Measurements from ENCODE around the gene NOVA1.

Gene NOVA1

DNA sequence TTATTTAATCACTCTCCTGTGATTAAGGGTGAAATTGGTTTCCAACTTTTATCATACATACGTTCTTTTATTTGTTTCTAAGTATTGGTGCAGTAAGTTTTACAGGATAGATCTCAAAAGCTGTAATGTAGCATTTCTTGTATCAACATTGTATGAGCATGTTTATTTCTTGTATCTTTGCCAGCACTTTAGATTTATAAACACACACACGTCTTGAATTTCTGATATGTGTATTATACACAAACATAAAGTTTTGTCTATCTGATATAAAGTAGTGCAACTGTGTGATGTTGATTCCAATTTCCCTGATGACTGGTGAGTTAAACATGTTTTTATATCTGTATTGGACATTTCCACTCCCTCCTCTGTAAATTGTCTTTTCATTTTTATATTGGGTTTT lies 134.7 kb downstream of the NOVA1 start:
- no peak for DNase-seq

DNA sequence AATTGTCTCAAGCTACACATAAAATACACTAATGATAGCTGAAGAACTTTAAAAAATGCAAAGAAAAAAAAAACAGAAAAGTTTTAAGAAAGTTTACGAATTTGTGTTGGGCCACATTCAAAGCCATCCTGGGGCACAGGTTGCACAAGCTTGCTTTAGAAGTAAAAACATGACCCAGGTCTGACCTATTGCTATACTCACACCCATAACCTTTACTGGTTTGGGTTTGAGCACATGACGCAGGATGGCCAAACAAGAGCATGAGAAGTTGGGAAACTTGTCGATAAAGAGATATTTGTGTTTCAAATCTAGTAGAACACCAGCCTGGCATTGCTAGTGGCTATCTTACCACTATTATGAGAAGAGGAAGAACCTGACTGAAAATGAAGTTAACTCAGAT lies 143.7 kb downstream of the NOVA1 start:
- no peak for DNase-seq

DNA sequence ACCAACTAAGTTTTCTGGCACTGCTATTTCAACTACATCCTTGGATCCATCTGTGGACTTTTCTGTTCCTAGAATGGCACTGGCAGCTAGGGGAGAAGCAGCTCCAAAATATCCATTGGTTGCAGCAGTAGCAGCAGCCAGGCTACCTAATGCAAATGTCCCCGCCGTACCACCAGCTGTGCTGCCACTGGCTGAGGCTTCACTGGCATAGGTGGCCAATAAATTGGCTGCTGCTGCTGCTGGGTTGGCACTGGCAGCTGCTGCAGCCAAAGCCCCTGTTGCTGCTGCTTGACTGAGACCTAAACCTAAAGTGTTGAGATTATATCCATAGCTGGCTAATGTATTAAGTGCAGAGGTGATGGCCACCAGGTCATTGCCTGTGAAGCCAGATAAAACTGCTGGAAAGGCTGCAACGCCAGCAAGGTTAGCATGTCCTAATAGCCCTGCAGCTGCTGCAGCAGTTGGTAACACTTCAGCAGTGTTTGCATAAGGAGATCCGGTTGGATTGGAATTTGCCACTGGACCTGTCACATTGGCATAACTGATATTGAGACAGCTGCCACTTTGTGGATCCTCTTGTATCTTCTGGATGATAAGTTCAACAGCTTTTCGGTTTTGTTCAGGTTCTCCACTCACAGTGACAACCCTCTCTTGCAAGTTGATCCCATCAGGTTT lies 149.5 kb downstream of the NOVA1 start:
- no peak for DNase-seq

DNA sequence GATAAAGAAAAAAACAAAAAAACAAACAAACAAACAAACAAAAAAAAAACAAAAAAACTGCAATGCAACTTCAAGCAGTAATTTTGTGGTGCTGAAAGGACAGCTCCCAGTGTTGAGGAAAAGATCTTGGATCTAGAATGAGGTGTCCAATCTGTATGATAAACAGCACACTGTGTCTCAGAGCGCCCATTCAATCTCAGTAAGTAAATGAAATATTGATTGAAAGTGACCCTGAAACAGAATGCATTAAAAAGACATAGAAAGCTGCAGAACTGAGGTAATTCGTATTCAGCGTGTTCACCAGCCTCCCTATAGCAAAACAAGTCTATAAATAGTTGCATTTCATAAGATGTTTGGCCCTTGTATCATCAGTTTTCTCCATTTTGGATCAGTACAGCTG lies 153.0 kb downstream of the NOVA1 start:
- no peak for DNase-seq

DNA sequence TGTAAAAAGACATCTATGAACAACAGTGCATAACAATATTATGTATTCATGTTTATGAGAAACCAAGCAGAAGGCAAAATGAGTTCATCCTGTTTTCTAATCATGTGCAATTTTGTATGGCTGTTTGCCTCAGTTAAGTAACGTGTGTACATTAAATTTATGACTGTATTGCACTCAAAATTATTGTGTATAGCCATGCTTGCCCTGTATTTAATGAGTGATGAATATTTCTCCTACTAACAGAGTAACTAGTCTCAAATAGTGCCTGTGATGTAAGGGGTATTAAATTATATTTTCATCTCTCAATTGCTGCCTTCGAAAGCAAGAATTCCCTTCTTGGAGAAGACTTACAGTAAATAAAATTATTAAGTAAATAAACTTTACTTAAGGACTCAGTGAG lies 154.2 kb downstream of the NOVA1 start:
- no peak for DNase-seq

DNA sequence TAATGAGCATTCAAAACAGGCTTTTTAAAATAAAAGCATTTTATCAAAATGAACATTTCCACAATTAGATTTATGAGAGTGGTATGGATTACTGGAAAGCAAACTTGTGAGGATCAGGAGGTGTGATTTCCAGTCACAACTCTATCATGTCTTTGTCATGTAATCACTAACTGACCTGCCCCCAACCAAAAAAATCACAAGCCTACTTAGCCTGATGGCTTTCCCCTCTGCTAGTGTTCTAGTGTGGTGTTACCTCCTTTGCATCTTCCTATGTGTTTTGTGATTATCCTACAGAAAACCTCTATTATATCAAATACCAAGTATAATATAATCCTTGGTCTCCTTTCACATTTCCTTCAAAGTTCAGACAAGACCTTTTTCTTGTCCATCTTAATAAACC lies 168.6 kb downstream of the NOVA1 start:
- no peak for DNase-seq

DNA sequence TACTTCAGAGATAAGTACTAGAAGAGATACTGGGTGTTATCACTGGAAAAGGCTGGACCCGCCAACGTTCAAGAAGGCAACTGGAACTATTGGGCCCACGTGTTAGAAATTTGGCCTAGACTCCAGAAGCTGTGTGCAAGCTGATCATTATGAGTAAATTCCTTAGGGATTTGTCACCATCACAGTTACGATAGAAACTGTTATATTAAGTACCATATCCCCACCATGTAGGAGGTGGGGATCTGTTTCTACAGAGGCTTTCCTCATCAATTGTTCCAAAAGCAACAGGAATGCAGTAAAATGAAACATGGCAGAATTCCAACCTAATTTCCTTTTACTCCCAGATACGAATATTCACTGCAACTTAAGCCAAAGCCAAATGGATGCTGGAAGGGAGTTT lies 170.7 kb downstream of the NOVA1 start:
- no peak for DNase-seq

DNA sequence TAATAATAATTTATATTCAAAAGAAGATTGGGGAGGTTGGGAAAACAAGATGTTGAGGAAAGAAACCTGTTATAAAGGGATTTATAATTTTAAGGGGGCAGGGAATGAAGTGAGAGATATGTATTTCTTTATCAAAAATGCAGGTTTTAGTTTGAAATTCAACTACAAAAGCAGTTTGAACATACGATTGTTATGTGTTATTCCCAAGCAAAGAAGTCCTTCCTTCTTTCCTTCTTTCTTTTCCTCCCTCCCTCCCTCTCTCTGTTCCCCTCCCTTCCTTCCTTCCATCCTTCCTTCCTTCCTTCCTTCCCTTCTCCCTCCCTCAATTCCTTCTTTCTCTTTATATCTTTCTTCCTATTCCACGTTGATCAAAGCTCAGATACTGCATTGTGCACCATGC lies 173.3 kb downstream of the NOVA1 start:
- DNase-seq, result no peak

DNA sequence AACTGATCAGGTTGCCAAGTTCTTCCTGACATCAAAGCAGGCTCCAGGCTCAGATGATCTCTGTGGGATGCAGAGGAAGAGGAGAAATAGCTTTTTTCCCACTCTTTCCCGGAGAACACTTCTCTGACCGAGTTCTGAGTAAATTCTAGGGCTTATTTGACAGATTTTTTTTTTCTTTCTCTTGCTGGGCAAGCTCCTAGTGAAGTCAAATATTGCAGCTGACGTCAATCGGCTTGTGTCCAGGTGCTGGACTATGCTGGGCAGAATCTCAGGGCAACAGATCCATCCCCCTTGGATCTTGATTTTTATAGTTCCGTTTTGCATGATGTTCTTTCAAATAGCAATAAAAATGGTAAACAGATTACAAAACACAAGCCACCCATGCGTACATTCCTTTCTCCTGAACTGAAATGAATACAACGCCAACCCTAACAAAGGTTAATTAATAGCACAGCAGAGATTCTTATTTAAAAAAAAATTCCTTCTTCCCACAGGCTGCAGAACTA lies 182.2 kb downstream of the NOVA1 start:
- DNase-seq, result peak in 4 of 58 donors; percentile 6 to 50 (median 18)

DNA sequence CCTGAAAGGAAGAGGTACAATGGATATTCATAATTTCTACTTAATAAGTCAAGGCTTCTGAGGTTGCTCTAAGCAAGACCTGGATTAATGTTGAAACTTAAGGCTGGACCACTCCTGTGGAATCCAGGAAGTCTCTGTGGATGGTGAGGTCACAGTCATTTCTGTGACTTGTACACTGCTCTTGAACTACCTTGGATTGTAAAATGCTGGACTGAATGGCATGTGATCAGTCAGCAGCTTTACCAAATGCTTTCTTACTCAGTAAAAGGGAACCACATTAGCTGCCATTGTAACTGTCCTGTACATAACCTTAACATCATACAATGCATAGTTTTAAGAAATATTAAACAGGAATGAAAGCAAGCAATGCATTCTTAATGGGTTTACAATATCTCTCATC lies 182.9 kb downstream of the NOVA1 start:
- DNase-seq, result no peak

DNA sequence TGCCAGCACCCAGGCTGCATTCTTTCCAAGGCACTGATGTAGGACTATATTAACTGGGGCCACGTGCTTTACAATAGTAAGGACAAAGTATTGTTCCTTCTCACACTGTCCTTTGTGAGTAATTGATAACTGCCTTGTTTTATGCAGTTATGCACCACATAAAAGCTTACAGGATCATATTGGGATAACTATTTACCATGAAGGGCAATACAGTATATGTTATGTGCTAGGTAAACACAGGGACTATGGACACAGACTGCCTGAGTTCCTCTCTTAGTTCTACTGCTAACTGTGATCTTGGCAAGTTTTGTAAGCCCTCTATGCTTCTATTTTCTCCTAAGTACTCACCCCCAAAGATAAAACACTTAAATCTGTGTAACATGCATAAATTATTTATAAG lies 183.7 kb downstream of the NOVA1 start:
- no peak for DNase-seq

DNA sequence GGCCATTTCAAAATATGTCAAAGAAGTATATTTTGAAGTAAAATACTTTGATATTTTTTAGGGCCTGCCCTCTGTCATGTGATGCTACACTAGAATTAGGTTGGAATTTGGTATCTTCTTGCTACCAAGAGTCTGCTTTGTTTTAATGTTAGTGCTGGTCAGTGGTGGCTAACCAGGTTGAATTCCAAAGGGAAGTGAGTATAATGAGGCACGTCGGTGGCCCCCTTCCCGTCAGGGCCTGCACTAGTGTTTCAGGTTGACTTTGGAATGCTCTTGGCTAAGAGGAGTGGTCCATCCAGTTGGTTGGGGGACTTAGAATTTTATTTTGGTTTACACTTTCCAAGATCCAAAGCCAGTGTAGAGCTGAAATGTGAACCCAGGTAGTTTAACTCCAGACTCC lies 185.4 kb downstream of the NOVA1 start:
- no peak for DNase-seq

DNA sequence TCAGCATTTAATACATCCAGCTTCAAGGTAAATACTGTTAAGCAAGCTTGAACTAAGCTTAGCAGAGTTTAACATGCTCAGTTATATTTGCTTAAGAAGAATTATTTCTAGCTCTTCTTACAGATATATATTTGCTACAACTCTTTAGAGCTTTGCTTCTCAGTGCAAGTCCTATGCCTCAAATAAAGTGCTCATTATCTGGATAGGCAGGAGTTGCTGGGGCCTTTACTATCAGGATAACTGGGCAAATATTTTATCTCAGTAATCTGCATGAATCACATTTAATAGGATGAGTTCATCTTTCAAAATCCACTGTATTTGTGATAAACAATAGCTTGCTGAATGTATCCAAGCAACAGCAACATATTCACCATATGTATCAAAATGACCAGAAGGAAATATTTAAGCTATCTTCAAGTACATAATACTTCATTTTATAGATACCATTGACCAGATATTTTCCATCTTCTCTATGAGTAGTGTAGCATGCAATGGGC lies 187.6 kb downstream of the NOVA1 start:
- DNase-seq, result no peak

DNA sequence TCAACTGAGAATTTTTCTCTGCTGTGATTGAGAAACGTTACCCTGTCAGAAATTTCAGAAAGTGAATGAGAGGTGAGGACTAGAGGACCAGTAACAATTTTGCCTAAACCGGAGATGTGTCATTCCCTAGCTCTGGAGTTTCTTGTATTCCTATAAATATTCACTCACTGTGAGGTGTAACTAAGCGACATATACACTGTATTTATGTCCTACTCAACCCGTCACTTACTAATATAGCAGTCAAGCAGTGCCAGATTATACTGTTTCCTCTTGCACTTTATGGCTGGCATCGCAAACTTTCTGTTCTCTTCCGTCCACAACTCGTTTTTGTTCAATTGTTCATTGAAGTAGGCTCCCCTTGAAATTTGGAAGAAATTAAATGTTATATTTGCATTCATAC lies 192.9 kb downstream of the NOVA1 start:
- DNase-seq, result no peak

DNA sequence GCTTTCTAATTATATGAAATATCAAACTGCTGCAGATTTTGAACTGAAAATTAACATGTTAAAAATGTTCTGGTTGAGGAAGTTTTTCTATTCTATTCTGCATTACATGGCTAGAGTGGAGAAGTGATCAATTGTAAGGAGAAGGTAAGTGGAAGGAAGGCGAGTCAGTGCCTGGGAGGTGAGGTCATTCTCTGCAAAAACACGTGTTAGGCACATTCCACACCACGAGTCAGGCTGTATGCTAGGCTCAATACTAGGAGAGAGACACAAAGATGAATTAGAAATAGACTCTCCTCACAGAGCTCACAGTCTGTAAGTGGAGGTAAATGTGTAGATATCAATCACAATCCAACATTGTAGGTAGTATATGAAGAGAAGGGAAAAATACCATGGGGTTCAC lies 194.1 kb downstream of the NOVA1 start:
- no peak for DNase-seq

DNA sequence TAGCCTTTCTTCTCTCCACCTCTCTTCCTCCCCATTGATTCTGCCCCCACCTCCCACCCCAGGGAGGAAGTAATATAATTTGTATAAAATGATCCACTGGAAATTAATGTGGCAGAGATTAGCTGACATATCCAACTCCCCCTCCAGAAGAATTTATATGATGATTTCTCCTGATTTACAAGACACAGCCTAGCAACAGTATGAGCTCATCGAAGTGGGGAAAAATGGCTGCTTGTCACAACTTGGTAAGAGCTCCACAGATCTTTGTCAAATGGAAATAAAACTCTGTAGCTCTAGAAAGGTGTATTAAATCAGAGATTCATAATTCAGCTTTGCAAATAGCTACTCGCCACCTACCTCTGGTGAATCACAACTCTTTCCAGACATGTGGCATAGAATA lies 195.7 kb downstream of the NOVA1 start:
- no peak for DNase-seq

DNA sequence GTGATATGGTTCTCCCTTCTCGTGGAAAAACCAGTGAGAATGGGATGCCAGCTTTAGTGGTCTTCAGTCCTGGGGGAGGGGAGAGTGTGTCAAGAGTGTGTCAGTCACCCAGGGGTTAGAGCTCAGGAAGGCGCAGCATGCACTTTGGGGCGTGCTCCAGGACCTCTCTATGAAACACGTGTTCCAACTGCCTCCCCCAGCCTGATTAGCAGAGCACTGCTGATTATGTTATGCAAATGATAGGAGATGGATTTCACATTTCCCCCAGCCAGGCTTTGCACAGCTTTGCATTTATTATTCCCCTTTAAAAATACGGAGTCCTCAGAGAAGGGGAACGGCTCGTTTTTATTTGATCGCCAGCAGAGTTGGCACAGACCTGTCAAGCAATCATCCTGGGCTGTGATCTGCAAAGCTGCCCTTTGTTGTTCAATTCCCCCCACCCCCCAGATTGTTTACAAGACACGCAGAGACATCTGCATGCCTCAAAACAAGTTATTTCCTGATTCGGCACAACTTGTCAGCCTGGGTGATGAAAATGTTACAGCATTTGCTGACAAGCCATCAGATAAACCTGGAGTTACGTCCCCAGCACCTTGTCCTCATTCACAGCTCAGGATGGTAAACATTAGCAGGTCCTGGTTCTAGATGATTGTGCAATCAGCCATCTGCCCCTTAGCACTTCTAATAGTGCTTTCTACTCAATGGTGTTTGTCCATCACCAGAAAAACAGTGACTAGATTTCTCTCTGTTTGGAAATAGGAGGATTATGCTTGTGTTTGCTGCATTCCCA lies 196.5 kb downstream of the NOVA1 start:
- no peak for DNase-seq

DNA sequence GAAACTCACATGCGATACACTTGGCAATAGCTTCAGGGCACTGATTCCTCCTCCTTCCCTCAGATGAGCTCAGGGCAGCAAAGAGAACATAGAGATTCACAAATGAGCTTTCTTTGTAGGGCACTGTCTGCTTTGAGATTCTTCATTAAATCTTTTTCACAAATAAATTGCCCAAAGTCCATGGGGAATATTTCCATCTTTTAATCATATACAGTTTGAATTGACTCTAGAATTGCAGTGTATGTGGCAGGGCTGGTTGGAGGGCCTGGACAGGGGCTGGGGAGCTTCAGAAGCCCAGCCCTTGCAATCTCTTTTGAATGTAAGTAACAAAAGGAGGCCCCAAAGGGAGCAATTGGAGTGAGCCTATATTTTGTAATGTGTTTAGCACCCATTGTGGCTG lies 197.5 kb downstream of the NOVA1 start:
- no peak for DNase-seq

DNA sequence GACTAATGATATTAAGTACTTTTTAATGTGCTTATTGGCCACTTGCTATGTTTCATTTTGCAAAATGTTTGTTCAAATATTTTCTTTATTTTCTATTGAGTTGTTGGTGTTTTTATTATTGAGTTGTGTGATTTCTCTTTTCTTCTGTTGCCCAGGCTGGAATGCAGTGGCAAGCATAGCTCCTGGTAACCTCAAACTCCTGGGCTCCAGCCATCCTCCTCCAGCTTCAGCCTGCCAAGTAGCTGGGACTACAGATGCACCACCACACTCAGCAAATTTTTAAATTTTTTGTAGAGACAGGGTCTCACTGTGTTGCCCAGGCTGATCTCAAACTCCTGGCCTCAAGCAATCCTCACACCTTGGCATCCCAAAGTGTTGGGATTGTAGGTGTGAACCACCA lies 199.2 kb downstream of the NOVA1 start:
- DNase-seq, result no peak

Data from anterior cingulate cortex (tissue), 58 donors.